ENCODE data around the gene SFMBT2. TPM values are rescaled to one million over a fixed set of nuclear protein-coding genes. Genes with fewer than 3 reads are reported as not detected.

SFMBT2 gene
- total RNA-seq, 1 experiment from 2014 or later, result 0.02 TPM

- TF ChIP-seq ELF1 (IDR thresholded peaks at IDR 0.05; ENCODE audit: borderline replicate concordance, low read depth) (no peak), EZH2phosphoT487 (IDR thresholded peaks at IDR 0.05; ENCODE audit: borderline replicate concordance) (no peak)
Observed at GRCh38 chr10:7153750-7154149, 257.1 kb downstream of the SFMBT2 start (continued).

DNA sequence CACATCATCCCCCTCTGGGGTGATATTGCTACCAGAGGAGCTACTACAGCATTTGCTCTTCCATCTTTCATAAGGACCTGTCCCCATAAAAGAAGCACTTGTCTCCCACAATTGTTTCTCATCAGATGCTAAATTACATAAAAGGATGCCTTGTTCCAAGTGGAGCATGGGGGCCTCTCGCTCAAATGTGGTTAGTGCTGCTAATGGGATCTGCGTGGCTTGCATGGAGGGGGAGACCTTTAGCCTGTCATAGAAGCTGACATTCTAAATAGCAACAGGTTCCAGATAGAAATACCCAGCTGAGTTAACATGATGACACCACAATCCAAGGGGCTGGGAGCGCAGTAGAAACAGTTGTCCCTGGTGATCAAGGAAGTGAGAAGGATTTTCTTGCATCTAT is 257.9 kb downstream of the SFMBT2 start:
- no peak for TF ChIP-seq ZNF274 (IDR thresholded peaks at IDR 0.05; ENCODE audit: low read depth, low read length)
- TF ChIP-seq ZFX (IDR thresholded peaks at IDR 0.05), result no peak
- no peak for TF ChIP-seq FOSL1 (IDR thresholded peaks at IDR 0.05; ENCODE audit: low read depth)
- TF ChIP-seq RAD21 (IDR thresholded peaks at IDR 0.05; ENCODE audit: low read depth), result no peak
- no peak for TF ChIP-seq POLR2A (IDR thresholded peaks at IDR 0.05; ENCODE audit: borderline replicate concordance, extremely low read depth, insufficient read depth, insufficient read length)
- TF ChIP-seq, protein P1, sequence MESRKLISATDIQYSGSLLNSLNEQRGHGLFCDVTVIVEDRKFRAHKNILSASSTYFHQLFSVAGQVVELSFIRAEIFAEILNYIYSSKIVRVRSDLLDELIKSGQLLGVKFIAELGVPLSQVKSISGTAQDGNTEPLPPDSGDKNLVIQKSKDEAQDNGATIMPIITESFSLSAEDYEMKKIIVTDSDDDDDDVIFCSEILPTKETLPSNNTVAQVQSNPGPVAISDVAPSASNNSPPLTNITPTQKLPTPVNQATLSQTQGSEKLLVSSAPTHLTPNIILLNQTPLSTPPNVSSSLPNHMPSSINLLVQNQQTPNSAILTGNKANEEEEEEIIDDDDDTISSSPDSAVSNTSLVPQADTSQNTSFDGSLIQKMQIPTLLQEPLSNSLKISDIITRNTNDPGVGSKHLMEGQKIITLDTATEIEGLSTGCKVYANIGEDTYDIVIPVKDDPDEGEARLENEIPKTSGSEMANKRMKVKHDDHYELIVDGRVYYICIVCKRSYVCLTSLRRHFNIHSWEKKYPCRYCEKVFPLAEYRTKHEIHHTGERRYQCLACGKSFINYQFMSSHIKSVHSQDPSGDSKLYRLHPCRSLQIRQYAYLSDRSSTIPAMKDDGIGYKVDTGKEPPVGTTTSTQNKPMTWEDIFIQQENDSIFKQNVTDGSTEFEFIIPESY (IDR thresholded peaks at IDR 0.05; ENCODE audit: extremely low read depth, insufficient replicate concordance, low read length), result no peak
- no peak for TF ChIP-seq SIN3A (IDR thresholded peaks at IDR 0.05; ENCODE audit: low read depth)
- TF ChIP-seq, protein P2, sequence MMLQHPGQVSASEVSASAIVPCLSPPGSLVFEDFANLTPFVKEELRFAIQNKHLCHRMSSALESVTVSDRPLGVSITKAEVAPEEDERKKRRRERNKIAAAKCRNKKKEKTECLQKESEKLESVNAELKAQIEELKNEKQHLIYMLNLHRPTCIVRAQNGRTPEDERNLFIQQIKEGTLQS (IDR thresholded peaks at IDR 0.05), result no peak
- TF ChIP-seq CTCF (IDR thresholded peaks at IDR 0.05 in 2 of 3, conservative IDR thresholded peaks at IDR 0.05 in 1 of 3; ENCODE audit: borderline replicate concordance in 1 of 3, insufficient read depth in 1 of 3, low read depth in 2 of 3, low read length in 2 of 3), result no peak
- TF ChIP-seq JUND (IDR thresholded peaks at IDR 0.05), result no peak
- TF ChIP-seq YY1 (IDR thresholded peaks at IDR 0.05; ENCODE audit: extremely low read depth, insufficient replicate concordance, low read depth, low read length), result no peak
- no peak for TF ChIP-seq CBX3 (IDR thresholded peaks at IDR 0.05; ENCODE audit: low read depth)
- no peak for TF ChIP-seq EZH2phosphoT487 (IDR thresholded peaks at IDR 0.05; ENCODE audit: borderline replicate concordance)
- no peak for TF ChIP-seq EZH2 (IDR thresholded peaks at IDR 0.05)
- no peak for TF ChIP-seq CEBPB (IDR thresholded peaks at IDR 0.05; ENCODE audit: low read depth)
- no peaks in the 10 kb centered on the region for H3K9me2 ChIP-seq (ENCODE audit: insufficient read depth)

More for the DNA sequence above, 257.9 kb downstream of the SFMBT2 start:
- Histone ChIP-seq H3K4me3 (replicated peaks in 1 of 2; ENCODE audit: low read depth in 1 of 2, low read length in 2 of 2) (no peak overlapping the region), H2AFZ (ENCODE audit: low read depth, low read length, poor library complexity, severe bottlenecking) (no peak overlapping the region), H3K27me3 (ENCODE audit: insufficient read depth, low read length) (0 out of 2 replicates have a peak, but pooled peaks cover 2% of the 10 kb centered on the region), H3K9ac (ENCODE audit: low read length) (no peak overlapping the region), H3K9me3 (ENCODE audit: control insufficient read depth in 1 of 2, insufficient read depth in 1 of 2, low read depth in 1 of 2, low read length in 2 of 2) (no peaks in the 10 kb centered on the region), H3K4me2 (ENCODE audit: low read length) (no peak overlapping the region), H3K4me1 (ENCODE audit: control insufficient read depth in 1 of 2, insufficient read depth in 2 of 2, low read length in 2 of 2) (no peaks in the 10 kb centered on the region), H3K36me3 (ENCODE audit: control insufficient read depth in 1 of 2, insufficient read depth in 2 of 2, low read length in 2 of 2) (no peaks in the 10 kb centered on the region), H3K79me2 (ENCODE audit: insufficient read depth, low read length) (no peaks in the 10 kb centered on the region), H4K20me1 (ENCODE audit: insufficient read depth) (no peaks in the 10 kb centered on the region), H3K27ac (ENCODE audit: low read depth, low read length) (no peak overlapping the region)
- no peak for ATAC-seq
- no TSS peak for BruUV-seq (replicated peaks)
- CTCF ChIA-PET, result no interaction called here
- DNase-seq (ENCODE audit: low read depth, low spot score), result no peak
- POLR2A ChIA-PET, result no interaction called here
- RAD21 ChIA-PET (ENCODE audit: low non-redundant PET in 1 of 2, low total read pairs in 2 of 2, uncharacterized antibody in 2 of 2, unreplicated experiment in 2 of 2), result no interaction called here
- intact Hi-C loops (cut with micrococcal nuclease), result no loop called here

All from HCT116 (cell line).